ENCODE data around the gene HCAR1. TPM values are rescaled to one million over a fixed set of nuclear protein-coding genes. Genes with fewer than 3 reads are reported as not detected.

HCAR1 gene
- total RNA-seq, 2 experiments from 2014 or later, result 0.05 TPM; not detected in 1

Other genes starting within 250 kb of the HCAR1 start
- gene ZCCHC8, start 229.9 kb downstream of the HCAR1 start, total RNA-seq, result 10 to 100 TPM; 49.4 to 54.8 TPM
- 100 to 1,000 TPM; 339 to 341 TPM for gene RSRC2, start 203.9 kb downstream of the HCAR1 start, total RNA-seq
- gene KNTC1, start 203.6 kb downstream of the HCAR1 start, total RNA-seq, result 10 to 100 TPM; 23.3 to 23.8 TPM
- under 1 TPM; 0.19 to 0.39 TPM for gene HCAR2, start 27.5 kb downstream of the HCAR1 start, total RNA-seq
- gene HCAR3, start 14.0 kb downstream of the HCAR1 start, total RNA-seq, result under 1 TPM; 0.33 to 0.39 TPM
- 10 to 100 TPM; 29.9 to 31.1 TPM for gene DENR, start 22.0 kb upstream of the HCAR1 start, total RNA-seq
- 1 to 10 TPM; 1.0 to 1.4 TPM for gene CCDC62, start 43.7 kb upstream of the HCAR1 start, total RNA-seq
- gene HIP1R, start 104.6 kb upstream of the HCAR1 start, total RNA-seq, result 100 to 1,000 TPM; 184 to 185 TPM
- 100 to 1,000 TPM in 1 of 2 experiments, 10 to 100 TPM in 1; 97.7 to 104 TPM for gene VPS37B, start 165.3 kb upstream of the HCAR1 start, total RNA-seq
- gene ABCB9, start 235.6 kb upstream of the HCAR1 start, total RNA-seq, result 1 to 10 TPM; 5.4 to 6.2 TPM
- gene OGFOD2, start 244.4 kb upstream of the HCAR1 start, total RNA-seq, result 10 to 100 TPM; 12.0 to 14.9 TPM
- gene ARL6IP4, start 249.8 kb upstream of the HCAR1 start, total RNA-seq, result 100 to 1,000 TPM; 140 to 142 TPM

Measured in CD4-positive, alpha-beta T cell (primary cell).